ENCODE measurements around the gene NRXN3.

The NRXN3 gene

DNA sequence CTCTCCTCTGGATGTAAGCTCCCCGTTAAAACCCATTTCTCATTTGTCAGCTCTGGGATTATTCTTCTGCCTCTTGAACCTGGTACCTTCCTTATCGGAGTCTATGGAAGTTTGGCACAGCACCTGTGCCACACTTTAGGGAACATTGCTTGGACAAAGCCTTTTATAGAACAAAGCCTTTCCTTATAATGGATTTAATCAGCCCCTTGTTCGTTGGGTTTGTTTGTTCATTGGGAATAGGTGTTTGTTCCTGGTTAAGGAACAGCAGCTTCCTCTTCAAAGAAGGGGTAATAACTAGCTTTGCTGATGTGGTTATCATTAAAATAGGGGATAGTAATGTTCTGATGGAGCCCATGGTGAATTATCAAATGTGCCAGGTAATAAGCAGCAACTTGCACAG lies 70.4 kb downstream of the NRXN3 start:
- no peaks in the 10 kb centered on the region for H3K36me3 Mint-ChIP-seq (ENCODE audit: low read depth)
- H3K27ac Mint-ChIP-seq = no peak overlapping the region
- H3K27me3 Mint-ChIP-seq = no peaks in the 10 kb centered on the region
- peaks cover 3% of the 10 kb centered on the region for H3K4me1 Mint-ChIP-seq (ENCODE audit: low read depth)
- intact Hi-C loops (cut with micrococcal nuclease) = no loop called here
- no peak overlapping the region for H3K4me3 Mint-ChIP-seq
- H3K9me3 Mint-ChIP-seq = peaks cover 4% of the 10 kb centered on the region

- no peak overlapping the region for H3K4me3 Mint-ChIP-seq
- intact Hi-C loops (cut with micrococcal nuclease) = no loop called here
- no peaks in the 10 kb centered on the region for H3K27me3 Mint-ChIP-seq
- no peaks in the 10 kb centered on the region for H3K4me1 Mint-ChIP-seq (ENCODE audit: low read depth)
- H3K27ac Mint-ChIP-seq = no peak overlapping the region
- H3K9me3 Mint-ChIP-seq = no peaks in the 10 kb centered on the region
- no peaks in the 10 kb centered on the region for H3K36me3 Mint-ChIP-seq (ENCODE audit: low read depth)
Measured at GRCh38 chr14:78242086-78242485, 71.9 kb downstream of the NRXN3 start.

- intact Hi-C loops (cut with micrococcal nuclease) = no loop called here
- no peaks in the 10 kb centered on the region for H3K27me3 Mint-ChIP-seq
- H3K4me1 Mint-ChIP-seq (ENCODE audit: low read depth) = no peaks in the 10 kb centered on the region
- H3K9me3 Mint-ChIP-seq = no peaks in the 10 kb centered on the region
- no peak overlapping the region for H3K4me3 Mint-ChIP-seq
- no peaks in the 10 kb centered on the region for H3K36me3 Mint-ChIP-seq (ENCODE audit: low read depth)
- H3K27ac Mint-ChIP-seq = no peak overlapping the region
Measured at GRCh38 chr14:78243187-78243586, 73.0 kb downstream of the NRXN3 start.

GRCh38 chr14:78245238-78245637 lies 75.1 kb downstream of the NRXN3 start:
- Mint-ChIP-seq H3K36me3 (ENCODE audit: low read depth) (no peaks in the 10 kb centered on the region), H3K9me3 (no peaks in the 10 kb centered on the region), H3K27ac (no peak overlapping the region), H3K27me3 (peaks cover 2% of the 10 kb centered on the region), H3K4me1 (ENCODE audit: low read depth) (no peaks in the 10 kb centered on the region), H3K4me3 (no peak overlapping the region)
- intact Hi-C loops (cut with micrococcal nuclease) = no loop called here

DNA sequence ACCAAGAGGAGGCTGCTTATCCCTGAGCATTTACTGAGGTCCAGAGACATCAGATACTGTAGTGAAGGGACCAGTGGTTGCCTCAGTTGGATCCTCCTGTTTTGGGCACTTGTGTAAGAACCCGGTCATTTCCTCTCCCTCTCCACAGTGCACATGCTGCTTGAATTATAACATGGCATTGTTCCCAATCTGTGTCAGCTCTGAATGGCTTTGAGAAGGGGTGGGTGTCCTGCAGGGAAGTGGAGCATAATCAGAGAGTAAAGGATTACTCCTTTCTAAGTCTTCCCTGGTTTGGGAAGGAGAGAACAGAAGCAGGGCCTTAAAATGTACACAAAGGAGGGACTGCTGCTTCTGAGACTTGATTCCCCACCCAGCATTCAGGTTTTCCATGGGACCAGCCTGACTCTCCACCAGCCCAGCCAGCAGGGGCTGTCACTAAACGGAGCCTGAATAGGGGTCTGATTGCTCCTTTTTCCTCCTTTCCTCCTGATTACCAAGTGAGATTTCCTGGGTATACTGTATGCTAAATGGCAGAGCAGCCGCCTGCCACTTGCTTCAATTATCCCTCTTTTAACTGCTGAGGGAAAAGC lies 78.4 kb downstream of the NRXN3 start:
- Mint-ChIP-seq H3K27ac (no peak overlapping the region), H3K4me1 (ENCODE audit: low read depth) (no peaks in the 10 kb centered on the region), H3K9me3 (no peaks in the 10 kb centered on the region), H3K36me3 (ENCODE audit: low read depth) (no peaks in the 10 kb centered on the region), H3K4me3 (no peak overlapping the region), H3K27me3 (peaks cover 2% of the 10 kb centered on the region)
- intact Hi-C loops (cut with micrococcal nuclease) = no loop called here

DNA sequence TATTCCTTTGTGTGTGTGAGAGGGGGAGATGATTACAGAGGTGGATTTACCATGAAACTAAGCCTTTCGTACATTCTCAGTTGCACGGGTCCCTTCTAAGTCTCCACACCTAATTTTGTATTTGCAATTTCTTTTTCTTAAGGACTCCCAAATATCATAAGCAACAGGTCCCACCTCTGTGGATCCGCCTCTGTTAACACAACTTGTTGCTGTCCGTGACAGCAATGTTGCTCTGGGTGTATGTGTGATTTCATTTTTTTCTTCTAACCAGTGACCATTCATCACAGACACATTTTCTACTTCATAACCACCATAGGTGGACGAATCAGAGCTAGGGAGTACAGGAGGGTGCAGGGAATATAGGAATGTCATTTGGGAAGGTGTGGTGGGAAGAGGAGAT lies 81.1 kb downstream of the NRXN3 start:
- no peaks in the 10 kb centered on the region for H3K9me3 Mint-ChIP-seq
- no peaks in the 10 kb centered on the region for H3K4me1 Mint-ChIP-seq (ENCODE audit: low read depth)
- peaks cover 2% of the 10 kb centered on the region for H3K27me3 Mint-ChIP-seq
- intact Hi-C loops (cut with micrococcal nuclease) = no loop called here
- H3K27ac Mint-ChIP-seq = no peak overlapping the region
- no peak overlapping the region for H3K4me3 Mint-ChIP-seq
- H3K36me3 Mint-ChIP-seq (ENCODE audit: low read depth) = no peaks in the 10 kb centered on the region

- Mint-ChIP-seq H3K36me3 (ENCODE audit: low read depth) (no peaks in the 10 kb centered on the region), H3K9me3 (no peaks in the 10 kb centered on the region), H3K4me1 (ENCODE audit: low read depth) (no peaks in the 10 kb centered on the region), H3K4me3 (no peak overlapping the region), H3K27ac (no peak overlapping the region), H3K27me3 (peaks cover 2% of the 10 kb centered on the region)
- intact Hi-C loops (cut with micrococcal nuclease) = no loop called here
Measured at GRCh38 chr14:78253986-78254385, 83.8 kb downstream of the NRXN3 start.

DNA sequence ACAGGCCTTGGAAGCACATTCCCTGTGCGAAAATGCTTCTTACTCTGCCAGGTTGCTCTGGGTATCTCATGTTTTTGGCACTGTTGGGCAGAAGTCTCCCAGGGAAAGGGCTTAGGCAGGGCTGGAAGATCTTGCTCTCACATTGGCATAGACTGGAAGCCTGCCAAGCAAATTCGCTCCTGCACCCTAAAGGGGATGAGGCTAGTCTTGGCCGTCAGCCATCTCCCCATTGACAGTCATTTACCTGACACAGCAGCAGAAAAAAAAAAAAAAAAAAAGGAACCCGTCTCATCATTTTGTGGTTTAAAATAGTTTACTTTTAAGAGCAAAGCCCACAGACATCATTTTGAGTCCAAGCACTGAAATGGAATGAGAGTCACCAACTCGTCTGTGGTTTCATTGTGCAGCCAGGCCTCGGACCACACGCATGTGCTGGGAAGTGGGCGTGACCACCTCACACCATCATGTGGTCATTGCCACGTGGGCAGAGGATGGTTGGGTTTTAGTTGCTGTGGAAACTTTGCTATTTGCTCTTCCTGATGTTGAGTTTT lies 84.8 kb downstream of the NRXN3 start:
- H3K27ac Mint-ChIP-seq = no peak overlapping the region
- H3K4me3 Mint-ChIP-seq = no peak overlapping the region
- H3K9me3 Mint-ChIP-seq = no peaks in the 10 kb centered on the region
- no peaks in the 10 kb centered on the region for H3K27me3 Mint-ChIP-seq
- intact Hi-C loops (cut with micrococcal nuclease) = no loop called here
- H3K4me1 Mint-ChIP-seq (ENCODE audit: low read depth) = no peaks in the 10 kb centered on the region
- no peaks in the 10 kb centered on the region for H3K36me3 Mint-ChIP-seq (ENCODE audit: low read depth)

- Mint-ChIP-seq H3K9me3 (no peaks in the 10 kb centered on the region), H3K36me3 (ENCODE audit: low read depth) (no peaks in the 10 kb centered on the region), H3K27ac (no peak overlapping the region), H3K4me3 (no peak overlapping the region), H3K4me1 (ENCODE audit: low read depth) (no peaks in the 10 kb centered on the region), H3K27me3 (no peaks in the 10 kb centered on the region)
- intact Hi-C loops (cut with micrococcal nuclease) = no loop called here
Measured at GRCh38 chr14:78259831-78260230, 89.7 kb downstream of the NRXN3 start.

- no peak overlapping the region for H3K4me3 Mint-ChIP-seq
- no peaks in the 10 kb centered on the region for H3K9me3 Mint-ChIP-seq
- H3K27ac Mint-ChIP-seq = no peak overlapping the region
- no peaks in the 10 kb centered on the region for H3K36me3 Mint-ChIP-seq (ENCODE audit: low read depth)
- H3K27me3 Mint-ChIP-seq = peaks cover 4% of the 10 kb centered on the region
- intact Hi-C loops (cut with micrococcal nuclease) = no loop called here
- no peaks in the 10 kb centered on the region for H3K4me1 Mint-ChIP-seq (ENCODE audit: low read depth)
Measured at GRCh38 chr14:78278464-78279250, 108.5 kb downstream of the NRXN3 start.

DNA sequence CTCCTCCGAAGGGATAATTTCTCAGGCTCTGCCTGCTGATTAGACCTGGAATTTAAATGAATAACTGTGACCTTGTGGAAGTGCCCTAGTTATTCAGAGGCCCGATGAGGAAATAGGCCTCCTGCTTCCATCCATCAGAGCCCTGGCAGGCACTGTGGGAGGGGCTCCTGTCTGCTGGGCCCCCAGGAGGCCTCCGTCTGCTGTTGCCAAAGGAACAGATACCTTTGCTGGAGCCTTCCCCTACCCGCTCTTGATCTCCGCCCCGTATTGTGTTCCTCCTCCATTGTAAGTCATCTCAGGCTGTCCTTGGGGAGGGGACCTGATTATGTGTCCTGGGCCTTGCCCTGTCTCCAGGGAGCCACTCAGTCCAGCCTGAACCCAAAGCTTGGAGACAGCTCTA lies 112.3 kb downstream of the NRXN3 start:
- H3K4me1 Mint-ChIP-seq (ENCODE audit: low read depth) = no peaks in the 10 kb centered on the region
- H3K4me3 Mint-ChIP-seq = no peak overlapping the region
- H3K27ac Mint-ChIP-seq = no peak overlapping the region
- H3K36me3 Mint-ChIP-seq (ENCODE audit: low read depth) = no peaks in the 10 kb centered on the region
- no peaks in the 10 kb centered on the region for H3K9me3 Mint-ChIP-seq
- intact Hi-C loops (cut with micrococcal nuclease) = no loop called here
- no peaks in the 10 kb centered on the region for H3K27me3 Mint-ChIP-seq

- Mint-ChIP-seq H3K36me3 (ENCODE audit: low read depth) (no peaks in the 10 kb centered on the region), H3K4me1 (ENCODE audit: low read depth) (no peaks in the 10 kb centered on the region), H3K27me3 (no peaks in the 10 kb centered on the region), H3K4me3 (no peak overlapping the region), H3K9me3 (no peaks in the 10 kb centered on the region), H3K27ac (no peak overlapping the region)
- intact Hi-C loops (cut with micrococcal nuclease) = no loop called here
Measured at GRCh38 chr14:78286210-78286609, 116.0 kb downstream of the NRXN3 start.

GRCh38 chr14:78292003-78292402 lies 121.8 kb downstream of the NRXN3 start:
- Mint-ChIP-seq H3K4me1 (ENCODE audit: low read depth) (no peaks in the 10 kb centered on the region), H3K4me3 (no peak overlapping the region), H3K9me3 (no peaks in the 10 kb centered on the region), H3K27me3 (no peaks in the 10 kb centered on the region), H3K36me3 (ENCODE audit: low read depth) (no peaks in the 10 kb centered on the region), H3K27ac (no peak overlapping the region)
- intact Hi-C loops (cut with micrococcal nuclease) = no loop called here

DNA sequence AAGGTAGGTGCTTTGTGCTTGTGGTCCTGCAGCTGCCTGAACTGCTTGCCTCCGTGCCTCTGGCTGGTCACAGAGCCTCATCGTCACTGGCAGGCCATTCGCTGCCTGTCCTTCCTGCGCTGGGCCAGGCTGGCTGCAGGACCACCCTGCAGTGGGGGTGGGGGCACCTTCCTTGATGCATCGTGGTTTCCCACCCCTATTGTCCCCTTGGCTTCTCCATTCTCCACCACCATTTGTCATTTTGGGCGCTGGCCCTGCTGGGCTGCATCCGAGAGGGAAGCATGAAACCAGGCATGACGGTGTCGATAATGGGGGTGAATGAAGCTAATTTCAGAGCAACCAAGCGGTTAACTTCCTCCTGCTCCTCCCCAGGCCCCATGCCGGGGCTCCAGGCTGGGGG lies 127.7 kb downstream of the NRXN3 start:
- H3K36me3 Mint-ChIP-seq (ENCODE audit: low read depth) = no peaks in the 10 kb centered on the region
- no peaks in the 10 kb centered on the region for H3K9me3 Mint-ChIP-seq
- H3K27ac Mint-ChIP-seq = no peak overlapping the region
- intact Hi-C loops (cut with micrococcal nuclease) = no loop called here
- H3K27me3 Mint-ChIP-seq = peaks cover 8% of the 10 kb centered on the region
- no peak overlapping the region for H3K4me3 Mint-ChIP-seq
- no peaks in the 10 kb centered on the region for H3K4me1 Mint-ChIP-seq (ENCODE audit: low read depth)

GRCh38 chr14:78298298-78298697 lies 128.1 kb downstream of the NRXN3 start:
- no peaks in the 10 kb centered on the region for H3K36me3 Mint-ChIP-seq (ENCODE audit: low read depth)

More at GRCh38 chr14:78298298-78298697, 128.1 kb downstream of the NRXN3 start:
- Mint-ChIP-seq H3K27ac (no peak overlapping the region), H3K4me3 (no peak overlapping the region), H3K4me1 (ENCODE audit: low read depth) (no peaks in the 10 kb centered on the region), H3K9me3 (no peaks in the 10 kb centered on the region), H3K27me3 (peaks cover 8% of the 10 kb centered on the region)
- intact Hi-C loops (cut with micrococcal nuclease) = no loop called here

Measured in dendritic cell treated with granulocyte-macrophage colony-stimulating factor and Interleukin-4, amounts not matched to agents 40 ng/mL and 50 ng/mL, for 4 days (primary cell).